Loucy (cell line): Measurements from ENCODE around the gene MFAP3L.

Experiments
- H2AFZ ChIP-seq: fragments of 200-600 bp; sonication (generic); 2 replicates; pipeline ENCODE4 v1.6.0; 2016; ENCODE audit warnings: antibody characterized with exemption, mild to moderate bottlenecking, low read length, moderate library complexity
- H3F3A ChIP-seq: fragments of 200-600 bp; 2 replicates; pipeline ENCODE4 v1.6.0; 2016; ENCODE audit warnings: antibody characterized with exemption, low read depth, mild to moderate bottlenecking
- H3K27me3 ChIP-seq: fragments of 200-600 bp; sonication (generic); 2 replicates; pipeline ENCODE4 v1.6.1; 2014; ENCODE audit warnings: low read length, mild to moderate bottlenecking; ENCODE audit not compliant: insufficient read depth, poor library complexity, severe bottlenecking
- H3K36me3 ChIP-seq: fragments of 200-600 bp; sonication (generic); 2 replicates; pipeline ENCODE4 v1.6.1; 2016; ENCODE audit warnings: low read length; ENCODE audit not compliant: insufficient read depth
- H3K4me1 ChIP-seq: fragments of 200-600 bp; sonication (generic); 2 replicates; pipeline ENCODE4 v1.5.1; 2014; ENCODE audit warnings: low read length, mild to moderate bottlenecking; ENCODE audit not compliant: insufficient read depth, poor library complexity, severe bottlenecking
- H3K4me2 ChIP-seq: fragments of 200-600 bp; sonication (generic); 2 replicates; pipeline ENCODE4 v1.6.0; 2014; ENCODE audit warnings: antibody characterized with exemption, low read length, low read depth, mild to moderate bottlenecking; ENCODE audit not compliant: poor library complexity, severe bottlenecking
- H3K4me3 ChIP-seq: fragments of 200-600 bp; sonication (generic); 2 replicates; pipeline ENCODE4 v1.5.1; 2014; ENCODE audit warnings: low read length, mild to moderate bottlenecking, mixed read lengths; ENCODE audit not compliant: poor library complexity, severe bottlenecking
- H3K79me2 ChIP-seq: fragments of 200-600 bp; sonication (generic); 2 replicates; pipeline ENCODE4 v1.6.1; 2014; ENCODE audit warnings: low read length; ENCODE audit not compliant: insufficient read depth
- H3K9ac ChIP-seq: fragments of 200-600 bp; sonication (generic); 2 replicates; pipeline ENCODE4 v1.6.0; 2014; ENCODE audit warnings: mild to moderate bottlenecking, low read depth, low read length, moderate library complexity; ENCODE audit not compliant: poor library complexity, severe bottlenecking
- H3K9me2 ChIP-seq: fragments of 200-600 bp; sonication (generic); replicated peaks from 2 replicates; pipeline ENCODE4 v1.6.1; 2016; ENCODE audit warnings: low read depth, low read length, mixed read lengths
- H3K9me3 ChIP-seq: fragments of 200-600 bp; sonication (generic); 2 replicates; pipeline ENCODE4 v1.6.1; 2014; ENCODE audit warnings: mild to moderate bottlenecking, antibody characterized with exemption, low read length, low read depth; ENCODE audit not compliant: insufficient read depth
- H4K20me1 ChIP-seq: fragments of 200-600 bp; sonication (generic); 2 replicates; pipeline ENCODE4 v1.6.0; 2014; ENCODE audit warnings: antibody characterized with exemption, low read length, mild to moderate bottlenecking; ENCODE audit not compliant: insufficient read depth, poor library complexity, severe bottlenecking
- CTCF ChIP-seq: fragments of 200-600 bp; sonication (generic); conservative IDR thresholded peaks from 2 replicates; pipeline ENCODE4 v1.5.1; 2014; ENCODE audit warnings: mild to moderate bottlenecking, antibody characterized with exemption, low read length
- EZH2phosphoT487 ChIP-seq: fragments of 200-600 bp; IDR thresholded peaks from 2 replicates; pipeline ENCODE4 v1.6.1; 2018; ENCODE audit warnings: antibody characterized with exemption, mild to moderate bottlenecking, moderate library complexity, borderline replicate concordance

The MFAP3L gene

DNA sequence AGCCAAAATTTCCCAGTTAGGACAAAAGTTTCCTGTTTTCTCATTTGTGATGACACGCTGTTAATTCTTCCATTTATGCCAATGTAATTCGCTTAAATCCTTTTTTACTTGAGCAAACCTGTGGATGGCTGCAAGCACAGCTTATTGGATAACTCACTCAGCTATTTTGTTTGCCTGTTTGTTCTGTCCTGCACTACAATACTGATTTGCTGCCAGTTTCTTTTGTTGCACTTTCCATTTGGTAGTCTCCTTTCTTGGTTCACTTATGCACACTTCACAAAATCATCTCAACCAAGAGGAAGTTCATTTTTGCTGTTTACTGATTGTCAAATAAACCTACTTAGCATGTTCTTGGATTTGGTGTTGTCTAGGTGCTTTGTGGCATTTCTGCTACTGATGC is 40.3 kb downstream of the MFAP3L start:
- Histone ChIP-seq H3K79me2 (no peaks in the 10 kb centered on the region), H2AFZ (no peak overlapping the region), H3K9me2 (no peaks in the 10 kb centered on the region), H3K4me1 (no peaks in the 10 kb centered on the region), H3K4me2 (no peak overlapping the region), H3K9ac (no peak overlapping the region), H3K27me3 (no peaks in the 10 kb centered on the region), H3K36me3 (no peaks in the 10 kb centered on the region), H3K9me3 (no peaks in the 10 kb centered on the region), H3F3A (no peaks in the 10 kb centered on the region), H3K4me3 (no peak overlapping the region), H4K20me1 (no peaks in the 10 kb centered on the region)
- TF ChIP-seq EZH2phosphoT487 (no peak), CTCF (no peak)

DNA sequence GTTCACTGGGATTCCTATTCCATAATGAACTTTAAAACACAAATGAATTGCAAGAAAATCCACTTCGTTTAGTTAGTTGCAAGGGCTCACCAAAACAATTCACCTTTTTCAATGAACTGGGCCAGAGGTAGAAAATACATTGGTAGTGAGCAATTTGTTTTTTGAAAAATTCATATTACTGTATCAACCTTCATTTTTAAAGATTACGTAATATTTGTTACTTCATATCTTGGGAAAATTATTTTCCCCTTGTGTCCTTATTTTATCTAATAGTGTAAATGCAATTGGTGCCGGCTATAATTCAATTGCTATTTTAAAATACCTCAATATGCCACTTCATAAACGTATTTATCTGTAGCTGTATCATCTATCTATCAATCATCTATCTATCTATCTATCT is 41.5 kb downstream of the MFAP3L start:
- Histone ChIP-seq H3K9ac (no peak overlapping the region), H3K4me1 (no peaks in the 10 kb centered on the region), H2AFZ (no peak overlapping the region), H3F3A (no peaks in the 10 kb centered on the region), H3K36me3 (no peaks in the 10 kb centered on the region), H3K27me3 (no peaks in the 10 kb centered on the region), H4K20me1 (no peaks in the 10 kb centered on the region), H3K4me2 (no peak overlapping the region), H3K79me2 (no peaks in the 10 kb centered on the region), H3K4me3 (no peak overlapping the region), H3K9me2 (no peaks in the 10 kb centered on the region), H3K9me3 (no peaks in the 10 kb centered on the region)
- TF ChIP-seq CTCF (no peak), EZH2phosphoT487 (no peak)

DNA sequence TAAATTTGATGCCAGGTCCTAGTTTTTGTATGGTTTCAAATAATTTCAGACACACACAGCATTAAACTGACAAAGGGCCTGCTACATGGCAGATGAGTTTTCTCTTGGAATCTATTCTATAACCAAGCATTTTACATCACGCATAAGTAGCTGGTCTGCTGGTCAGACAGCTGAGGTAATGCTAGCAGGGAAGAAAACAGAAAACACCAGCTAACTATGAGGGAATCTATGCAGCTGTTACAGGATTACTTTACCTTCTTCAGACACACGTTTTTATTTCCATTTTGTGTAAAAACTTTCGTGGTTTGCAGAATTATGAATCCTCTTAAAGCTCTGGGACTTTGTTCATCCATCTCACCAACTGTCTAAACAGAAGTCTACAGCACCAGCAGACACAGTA is 42.0 kb downstream of the MFAP3L start:
- Histone ChIP-seq H2AFZ (no peak overlapping the region), H3K36me3 (no peaks in the 10 kb centered on the region), H3K27me3 (no peaks in the 10 kb centered on the region), H3K4me2 (no peak overlapping the region), H3K79me2 (no peaks in the 10 kb centered on the region), H3K4me1 (no peaks in the 10 kb centered on the region), H3F3A (no peaks in the 10 kb centered on the region), H3K4me3 (no peak overlapping the region), H3K9me3 (no peaks in the 10 kb centered on the region), H4K20me1 (no peaks in the 10 kb centered on the region), H3K9ac (no peak overlapping the region), H3K9me2 (no peaks in the 10 kb centered on the region)
- TF ChIP-seq CTCF (no peak), EZH2phosphoT487 (no peak)
